GM18868 (cell line): Measurements from ENCODE around the gene SFR1.

Experiments used
- ATAC-seq: cut with Tn5 transposase; IDR thresholded peaks from one replicate; pipeline ENCODE4 v1.9.1; 2021; ENCODE audit warnings: mild to moderate bottlenecking, moderate library complexity; ENCODE audit not compliant: unreplicated experiment

SFR1 gene

GRCh38 chr10:104104418-104104817 lies 17.6 kb upstream of the SFR1 start:
- no peak for ATAC-seq

DNA sequence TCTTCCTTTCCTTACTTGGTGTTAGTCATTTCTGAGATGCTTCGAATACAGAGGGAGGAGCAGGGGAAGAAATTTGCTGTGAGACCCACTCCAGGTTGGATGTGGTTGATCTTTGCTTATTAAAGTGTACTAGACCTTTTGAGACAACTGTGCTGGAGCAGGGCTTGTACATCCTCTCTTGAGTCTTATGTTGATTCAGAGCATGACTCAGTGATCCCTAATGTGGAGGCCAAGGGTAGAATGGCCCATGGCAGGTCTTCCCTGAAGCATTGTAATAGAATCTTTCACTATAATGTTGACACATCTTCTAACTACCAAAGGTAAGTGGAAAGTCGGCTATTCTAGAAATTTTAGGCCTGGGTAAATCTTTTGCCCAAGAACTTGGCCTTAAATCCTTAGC lies 17.0 kb upstream of the SFR1 start:
- no peak for ATAC-seq

DNA sequence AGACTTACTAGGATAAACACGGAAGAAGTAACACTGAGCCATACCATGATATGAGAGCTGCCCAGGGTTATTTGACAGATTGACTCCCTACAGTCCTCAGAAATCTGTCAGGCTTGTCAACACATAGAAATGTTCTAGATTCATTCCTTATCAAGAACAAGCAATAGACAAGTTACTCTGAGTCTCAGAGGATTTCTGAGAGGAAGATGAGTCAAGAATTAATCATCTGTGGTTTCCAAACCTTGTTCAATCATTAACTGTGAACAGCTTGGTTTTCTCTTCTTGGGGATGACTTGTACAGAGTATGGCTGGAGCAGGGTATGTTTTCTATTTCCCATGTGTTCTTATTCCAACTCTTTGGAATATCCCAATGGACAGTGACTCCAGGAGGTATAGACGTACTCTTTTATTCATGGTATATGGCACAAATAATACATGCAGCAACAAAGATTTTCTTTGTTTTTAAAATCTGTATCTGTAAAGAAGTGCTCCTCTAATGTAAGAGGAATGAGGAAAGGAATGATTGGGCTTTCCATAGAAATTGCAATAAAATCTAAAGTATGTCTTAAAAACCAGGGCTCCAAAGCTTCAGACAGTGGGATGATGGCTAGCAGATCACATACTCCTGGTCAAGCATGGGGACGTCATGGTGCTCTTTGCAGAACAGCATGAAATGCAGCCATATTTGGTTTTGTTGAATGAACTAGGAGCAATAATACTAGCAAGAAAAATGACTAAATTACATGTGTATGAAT lies 11.9 kb upstream of the SFR1 start:
- no peak for ATAC-seq

- no peak for ATAC-seq
Observed at GRCh38 chr10:104113376-104113956, 8.5 kb upstream of the SFR1 start.

GRCh38 chr10:104117839-104118323 lies 4.1 kb upstream of the SFR1 start:
- no peak for ATAC-seq

DNA sequence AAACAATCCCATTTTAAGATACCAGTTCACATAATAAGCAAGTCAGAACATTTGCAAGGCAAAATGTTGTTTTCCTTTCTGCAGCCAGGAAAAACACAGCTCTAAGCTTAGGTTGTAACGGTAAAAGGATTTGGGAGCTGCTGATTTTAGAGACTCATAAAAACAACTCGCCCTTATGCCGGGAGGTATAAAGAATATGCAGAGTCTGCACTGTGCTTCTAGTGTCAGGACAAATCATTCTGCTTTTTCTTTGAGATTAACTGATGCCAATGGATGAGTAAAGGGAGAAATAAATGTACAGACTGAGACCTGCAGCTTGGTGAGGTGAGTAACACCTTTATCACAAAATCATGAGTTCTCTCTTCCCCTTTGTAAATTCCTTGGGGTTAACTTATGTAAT lies 2.0 kb upstream of the SFR1 start:
- no peak for ATAC-seq

DNA sequence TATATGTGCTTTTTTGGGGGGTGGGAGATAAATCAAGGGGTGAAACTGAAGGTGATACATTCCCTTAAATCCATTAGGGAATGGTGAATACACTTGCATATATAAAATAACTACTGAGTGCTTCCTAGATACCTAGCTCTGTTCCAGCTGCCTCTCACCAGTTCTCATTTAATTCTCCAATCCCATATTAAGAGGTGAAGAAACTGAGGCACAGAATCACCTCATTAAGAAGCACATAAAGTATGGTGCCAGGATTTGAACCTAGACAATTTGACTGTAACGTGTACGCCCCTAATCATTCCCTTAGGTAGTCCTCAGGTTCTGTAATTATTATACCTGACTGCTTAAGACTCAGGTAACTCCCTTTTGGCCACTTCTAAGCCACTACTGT lies 1.5 kb upstream of the SFR1 start:
- no peak for ATAC-seq

- peak; percentile 48 for ATAC-seq
Observed at GRCh38 chr10:104120903-104121484, 977 bp upstream of the SFR1 start.

DNA sequence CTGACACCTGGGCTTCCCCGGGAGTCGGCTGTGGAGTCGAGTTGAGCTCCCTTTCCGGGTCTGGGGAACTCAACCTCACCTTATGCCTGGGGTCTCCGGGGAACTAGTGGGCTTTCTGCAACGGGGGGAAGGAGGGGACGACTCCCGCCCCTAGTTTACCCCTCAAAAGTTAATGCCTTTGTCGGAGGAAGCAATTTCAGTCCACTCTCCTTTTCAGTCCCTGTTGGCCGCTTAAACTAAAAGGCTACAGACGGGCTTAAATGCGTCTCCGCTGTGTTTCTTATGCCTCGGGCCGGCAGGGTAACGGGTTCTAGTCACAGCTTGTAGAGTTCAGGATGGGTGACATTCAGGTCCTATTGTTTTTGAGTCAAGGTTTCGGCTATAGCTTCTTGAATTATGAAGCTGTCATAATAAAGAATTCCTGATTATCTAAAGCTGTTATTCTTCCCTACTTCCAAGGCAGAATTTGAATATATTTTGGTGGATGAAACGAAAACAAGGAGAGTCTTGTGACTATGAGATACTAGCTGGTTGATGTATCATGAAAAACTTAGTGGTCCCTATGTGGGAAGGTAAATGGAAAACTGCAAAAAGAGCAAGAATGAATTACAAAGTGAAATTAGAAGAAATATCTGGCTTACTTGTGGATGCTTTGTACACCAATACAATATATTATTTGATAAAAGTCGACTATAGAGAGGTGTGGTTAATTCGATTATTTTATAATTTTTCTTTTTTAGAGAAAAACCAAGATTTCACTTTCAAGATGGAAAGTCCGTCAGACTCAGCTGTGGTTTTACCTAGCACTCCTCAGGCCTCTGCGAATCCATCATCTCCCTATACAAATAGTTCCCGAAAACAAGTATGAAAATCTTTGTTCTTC lies 495 bp downstream of the SFR1 start:
- no peak for ATAC-seq

DNA sequence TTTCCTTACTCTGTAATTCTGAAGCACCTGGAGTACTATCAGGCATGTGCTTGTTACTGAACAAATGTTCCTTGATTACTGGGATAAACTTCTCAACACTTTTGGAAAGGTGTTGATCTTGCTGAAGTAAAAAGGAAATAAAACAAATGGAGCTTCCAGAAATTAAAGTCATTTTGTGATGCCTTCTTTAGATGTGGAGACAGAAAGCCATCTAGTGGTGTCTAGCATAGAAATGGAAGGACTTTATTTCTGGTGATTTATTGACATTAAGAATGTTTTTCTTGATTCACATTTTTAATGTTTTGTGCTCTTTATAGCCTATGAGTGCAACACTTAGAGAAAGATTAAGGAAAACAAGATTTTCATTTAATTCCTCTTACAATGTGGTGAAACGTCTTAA lies 1.4 kb downstream of the SFR1 start:
- no peak for ATAC-seq

DNA sequence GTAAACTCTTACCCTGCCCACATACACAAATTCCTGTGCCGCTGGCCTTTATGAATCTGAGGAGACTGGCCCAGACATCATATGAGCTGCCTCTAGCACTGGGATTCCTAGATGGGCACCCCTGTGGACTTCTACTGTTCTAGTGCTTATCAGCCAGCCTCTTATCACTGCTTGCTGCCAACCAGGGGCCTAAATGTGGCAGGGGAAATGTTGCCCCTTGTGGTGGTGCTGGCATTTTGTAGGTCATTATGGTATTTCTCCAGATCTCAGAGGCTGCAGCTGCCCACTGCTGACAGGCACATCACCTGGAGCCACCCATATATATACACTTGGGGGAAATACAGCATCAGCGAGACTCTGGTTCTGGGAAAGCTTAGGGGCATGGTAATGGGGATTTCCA lies 5.4 kb downstream of the SFR1 start:
- peak; percentile 74 for ATAC-seq

DNA sequence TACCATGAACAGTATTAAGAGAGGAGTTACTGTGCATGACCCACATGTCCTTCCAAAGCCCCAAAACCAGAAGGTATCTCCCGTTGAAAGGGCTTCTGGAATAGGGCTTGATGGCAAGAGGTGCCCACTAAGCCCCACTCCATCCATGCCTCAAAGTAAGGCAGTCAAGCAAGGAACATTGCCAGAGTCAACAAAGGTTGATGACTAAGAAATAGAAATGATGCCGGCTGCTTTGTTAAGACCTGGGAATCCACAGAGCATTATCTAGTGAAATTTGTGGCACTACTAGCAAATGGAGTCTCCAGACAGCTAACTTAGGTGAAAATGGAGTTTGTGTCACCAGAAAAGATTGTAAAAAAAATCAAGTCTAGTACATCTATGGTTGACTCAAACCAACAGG lies 6.2 kb downstream of the SFR1 start:
- no peak for ATAC-seq

DNA sequence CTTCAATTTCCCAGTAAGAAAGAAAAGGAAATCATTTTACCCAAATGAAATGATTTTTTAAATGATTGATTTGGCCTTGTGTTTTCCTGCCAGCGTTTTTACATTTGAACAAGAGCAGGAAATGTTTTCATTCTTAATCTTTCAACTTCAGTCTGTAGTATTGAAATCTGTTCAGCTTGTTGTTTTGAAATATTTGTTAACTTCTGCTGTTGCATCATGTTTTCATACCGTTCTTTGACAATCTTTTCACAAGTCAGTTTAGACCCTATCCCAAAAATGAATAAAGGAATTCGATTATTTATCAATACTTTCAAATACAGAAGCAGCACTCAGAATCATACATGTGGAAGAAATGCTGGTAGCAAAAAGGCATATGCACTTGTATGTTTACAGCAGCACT lies 8.1 kb downstream of the SFR1 start:
- no peak for ATAC-seq

DNA sequence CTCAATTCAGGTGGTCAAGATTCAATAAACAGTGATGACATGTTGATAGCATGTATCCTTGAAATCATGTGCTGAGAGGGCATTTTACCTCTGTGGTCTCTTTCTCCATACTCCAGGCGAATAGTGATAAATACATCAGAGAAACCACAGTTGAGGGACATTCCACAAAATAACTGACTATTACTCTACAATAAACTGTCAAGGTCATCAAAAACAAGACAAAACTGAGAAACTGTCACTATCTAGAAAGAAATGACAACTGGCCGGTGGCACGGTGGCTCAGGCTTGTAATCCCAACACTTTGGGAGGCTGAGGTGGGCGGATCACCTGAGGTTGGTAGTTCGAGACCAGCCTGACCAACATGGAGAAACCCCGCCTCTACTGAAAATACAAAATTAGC lies 16.2 kb downstream of the SFR1 start:
- ATAC-seq, result no peak

DNA sequence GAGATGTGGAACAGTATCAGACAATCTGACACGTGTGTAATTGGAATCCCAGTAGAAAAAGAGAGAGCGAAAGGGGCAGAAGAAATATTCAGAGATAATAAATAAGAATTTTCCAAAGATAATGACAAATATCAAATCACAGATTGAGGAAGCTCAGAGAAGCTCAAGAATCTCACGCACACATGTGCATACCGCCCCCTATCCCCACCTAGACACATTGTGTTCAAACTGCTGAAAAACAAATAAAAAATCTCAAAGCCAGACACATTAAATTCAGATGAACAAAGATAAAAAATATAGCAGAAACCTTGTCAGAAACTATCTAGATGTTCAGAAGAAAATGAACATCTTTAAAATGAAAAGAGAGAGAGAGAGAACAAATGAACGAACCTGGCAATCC lies 17.2 kb downstream of the SFR1 start:
- ATAC-seq, result no peak

DNA sequence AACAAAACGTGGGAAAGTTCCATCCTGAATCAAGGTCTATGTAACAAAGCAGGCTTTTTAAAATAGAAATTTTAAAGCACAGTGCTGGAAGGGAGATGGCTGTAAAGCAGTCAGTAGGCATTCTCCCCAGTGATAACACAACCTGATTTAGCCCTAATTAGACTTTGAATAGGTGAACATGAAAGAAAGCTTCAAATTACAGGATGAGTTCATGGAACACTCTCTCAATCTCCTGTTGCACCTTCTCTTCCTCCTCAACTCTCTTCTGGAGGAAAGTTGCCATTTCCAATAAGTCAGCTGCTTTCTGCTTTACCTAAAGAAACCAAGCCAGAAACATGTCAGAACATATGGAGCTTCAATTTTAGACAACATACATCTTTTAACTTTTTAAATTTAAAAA lies 20.1 kb downstream of the SFR1 start:
- no peak for ATAC-seq

DNA sequence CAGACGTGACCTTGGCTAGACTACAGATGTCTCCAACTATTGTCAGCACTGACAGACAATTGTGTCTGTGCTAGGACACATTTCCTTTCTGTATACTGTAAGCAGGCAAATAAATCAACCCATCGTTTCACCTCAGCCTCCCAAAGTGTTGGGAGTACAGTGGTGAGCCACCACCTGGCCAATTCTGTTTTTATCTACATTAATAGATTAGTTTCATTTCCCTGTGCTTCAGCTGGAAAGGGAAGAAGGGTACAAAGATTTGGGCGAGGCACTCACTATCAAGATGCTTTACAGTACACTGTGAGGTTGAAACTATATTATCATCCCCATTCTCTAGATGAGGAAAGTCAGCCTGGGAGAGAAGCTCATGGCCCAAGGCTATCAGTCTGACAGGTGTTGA lies 21.9 kb downstream of the SFR1 start:
- ATAC-seq, result no peak

DNA sequence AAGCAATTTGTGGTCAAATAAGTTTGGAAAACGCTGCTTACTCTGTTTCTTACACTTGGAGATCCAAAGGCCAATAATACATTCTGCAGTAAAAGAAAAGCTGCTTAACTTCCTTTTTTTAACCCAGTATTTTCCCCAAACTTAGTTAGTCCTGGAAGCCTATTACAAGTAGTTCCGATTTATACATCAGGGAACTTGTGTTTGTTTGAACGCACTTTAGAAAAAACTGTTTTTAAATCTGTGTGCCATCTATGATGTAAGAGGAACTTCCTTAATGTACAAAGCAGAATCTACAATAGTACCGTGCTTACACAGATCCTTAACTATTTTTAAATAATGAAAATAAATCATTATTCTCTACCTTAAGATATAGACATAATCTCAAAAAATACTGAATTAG lies 23.0 kb downstream of the SFR1 start:
- no peak for ATAC-seq

DNA sequence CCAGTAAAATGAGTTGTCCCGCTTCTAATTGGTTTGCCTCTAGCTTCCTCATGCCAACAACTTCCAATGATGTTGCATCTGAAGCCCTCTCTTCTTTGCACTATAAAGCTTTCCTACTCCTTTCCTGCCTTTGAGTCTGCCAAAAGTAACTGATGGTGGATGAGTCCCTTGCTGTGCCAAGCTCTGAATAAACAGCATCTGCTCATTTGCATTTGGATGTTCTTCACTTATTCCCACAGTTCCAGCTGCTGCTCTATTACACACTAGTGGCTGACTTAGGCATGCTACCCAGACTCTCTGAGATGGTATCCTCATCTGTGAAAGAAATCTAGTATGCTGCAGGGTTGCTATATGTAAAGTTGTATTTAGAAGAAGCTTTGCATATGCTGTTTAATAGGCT lies 24.9 kb downstream of the SFR1 start:
- ATAC-seq, result no peak

GRCh38 chr10:104150139-104150538 lies 28.2 kb downstream of the SFR1 start:
- no peak for ATAC-seq

- no peak for ATAC-seq
Observed at GRCh38 chr10:104151737-104152136, 29.8 kb downstream of the SFR1 start.
